Right hindlimb (tissue), 1 donor: ENCODE results near the gene MEOX1.

Experiments
- DNase-seq: peaks from one replicate; pipeline ENCODE4 v3.0.0-alpha.2; 2018

Gene MEOX1

GRCh38 chr17:43652124-43652480 lies 9.6 kb downstream of the MEOX1 start:
- peak; percentile 16 for DNase-seq

DNA sequence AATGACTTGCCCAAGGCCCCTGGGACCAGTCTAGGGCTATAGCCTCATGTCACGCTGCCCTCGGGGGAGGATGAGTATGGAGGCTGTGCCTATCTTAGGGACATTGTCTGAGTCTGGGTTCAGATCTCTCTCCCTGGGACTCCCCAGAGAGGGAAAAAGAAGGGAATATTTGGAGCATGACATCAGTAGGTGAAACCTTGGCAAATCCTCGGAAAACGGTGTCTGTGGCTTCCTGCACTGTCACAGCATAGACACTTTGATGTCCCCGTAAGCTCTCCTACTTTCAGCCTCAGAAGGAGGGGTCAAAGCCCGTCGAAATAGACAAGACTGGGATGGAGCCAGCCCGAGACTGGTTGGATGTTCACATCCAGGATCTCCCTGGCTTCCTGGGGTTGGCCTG lies 11.3 kb downstream of the MEOX1 start:
- DNase-seq, result no peak

DNA sequence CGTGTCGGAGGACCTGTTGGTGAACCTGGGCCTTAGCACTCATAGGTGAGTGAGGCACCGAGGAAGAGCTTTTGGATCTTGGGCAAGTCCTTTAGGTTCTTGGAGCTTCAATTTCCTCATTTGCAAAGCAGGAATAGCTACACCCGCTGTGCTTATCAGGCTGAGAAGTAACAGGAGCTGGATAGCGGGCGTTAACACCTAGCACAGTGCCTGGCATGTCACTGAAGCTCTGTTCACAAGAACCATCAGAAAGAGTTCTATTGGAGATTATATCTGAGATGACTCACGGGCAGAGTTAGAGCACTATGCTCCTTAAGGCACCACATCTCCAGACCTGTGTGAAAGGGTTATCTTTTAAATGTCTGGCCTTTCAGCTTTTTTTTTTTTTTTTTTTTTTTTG lies 12.8 kb downstream of the MEOX1 start:
- no peak for DNase-seq

DNA sequence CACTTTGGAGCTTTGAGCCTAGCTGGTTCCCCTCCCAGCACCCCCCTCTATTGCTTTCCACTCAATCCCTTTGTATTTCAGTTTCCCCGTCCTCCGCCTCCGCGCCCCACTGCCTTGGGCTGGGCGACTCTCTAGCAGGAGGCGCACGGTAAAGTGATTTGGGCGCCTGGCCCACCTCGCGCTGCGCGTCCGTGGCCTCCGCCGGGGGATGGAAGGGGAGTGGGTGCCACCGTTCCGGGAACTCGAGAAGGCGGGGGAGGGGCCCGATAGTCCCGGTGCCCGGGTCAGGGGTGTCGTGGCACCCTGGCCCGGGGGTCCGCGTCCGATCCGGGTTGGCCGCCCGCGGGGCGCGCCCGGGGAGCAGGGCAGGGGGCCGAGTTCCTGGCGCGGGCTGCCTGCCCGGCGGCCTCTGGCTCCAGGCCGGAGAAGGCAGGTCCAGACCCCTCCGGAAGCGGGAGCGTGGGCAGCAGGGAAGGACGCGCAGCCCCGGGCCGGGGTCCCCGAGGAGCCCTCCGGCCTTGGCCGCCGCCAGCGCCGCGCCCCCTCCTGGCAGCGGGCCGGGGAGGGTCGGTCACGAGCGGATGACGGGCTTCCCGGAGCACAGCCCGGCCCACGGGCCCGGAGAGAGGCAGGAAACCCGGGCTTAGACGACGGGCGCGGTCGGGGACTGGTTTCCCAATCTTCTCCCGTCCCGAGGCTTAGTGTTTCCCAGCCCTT lies 15.8 kb downstream of the MEOX1 start:
- peak; percentile 91 for DNase-seq

GRCh38 chr17:43645450-43645764 lies 16.3 kb downstream of the MEOX1 start:
- no peak for DNase-seq

DNA sequence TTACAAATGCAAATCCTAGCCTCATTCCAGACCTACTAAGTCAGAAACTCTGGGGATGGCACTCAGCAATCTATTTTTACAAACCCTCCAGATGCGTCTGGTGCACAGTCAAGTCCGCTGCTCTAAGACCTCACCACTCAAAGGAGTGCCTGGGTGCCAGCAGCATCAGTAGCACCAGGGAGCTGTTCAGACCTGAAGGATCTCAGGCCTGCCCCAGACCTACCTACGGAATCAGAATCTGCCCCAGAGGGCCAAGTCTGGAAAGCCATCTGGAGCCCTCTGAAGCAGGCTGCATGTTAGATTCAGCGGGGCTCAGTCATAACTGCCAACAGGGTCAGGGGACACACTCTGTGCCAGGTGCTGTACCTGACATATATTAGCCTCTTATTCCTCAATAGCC lies 17.6 kb downstream of the MEOX1 start:
- no peak for DNase-seq

- no peak for DNase-seq
Measured at GRCh38 chr17:43641416-43641815, 20.3 kb downstream of the MEOX1 start.

GRCh38 chr17:43640491-43641252 lies 21.1 kb downstream of the MEOX1 start:
- no peak for DNase-seq

DNA sequence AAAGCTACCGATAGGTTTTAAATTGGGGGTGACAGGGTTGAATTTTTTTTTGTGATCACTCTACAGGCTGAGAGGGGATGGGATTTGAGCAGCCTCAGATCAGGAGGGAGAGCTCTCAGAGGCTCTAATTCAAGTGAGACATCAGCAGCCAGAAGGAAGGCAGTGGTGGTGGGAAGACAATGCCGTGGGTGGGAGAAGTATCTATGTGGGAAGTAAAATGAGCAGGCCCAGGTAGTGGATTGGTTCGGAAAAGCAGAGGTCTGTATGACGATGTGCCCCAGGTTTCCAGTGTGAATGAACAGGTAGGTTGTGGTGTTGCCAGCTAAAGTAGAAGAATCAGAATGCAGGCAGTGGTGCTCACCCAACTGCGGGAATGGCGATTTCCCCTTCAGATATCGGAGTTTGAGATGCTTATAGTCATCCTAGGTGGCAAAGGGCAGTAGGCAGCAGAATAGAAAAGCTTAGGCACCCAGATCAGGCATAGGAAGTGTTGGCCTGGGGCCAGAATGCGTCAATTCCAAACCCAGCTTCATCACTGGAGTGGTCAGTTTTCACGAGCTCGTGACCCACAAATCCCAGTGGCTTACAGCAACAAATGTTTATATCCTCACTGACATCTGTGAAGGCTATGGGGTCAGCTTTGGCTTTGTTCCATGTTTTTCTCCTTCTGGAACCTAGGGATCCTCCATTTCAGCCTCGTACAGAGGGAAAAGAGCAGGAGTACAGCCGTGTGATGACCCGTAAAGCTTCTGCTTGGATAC lies 24.0 kb downstream of the MEOX1 start:
- no peak for DNase-seq

- no peak for DNase-seq
Measured at GRCh38 chr17:43636426-43636825, 25.3 kb downstream of the MEOX1 start.

DNA sequence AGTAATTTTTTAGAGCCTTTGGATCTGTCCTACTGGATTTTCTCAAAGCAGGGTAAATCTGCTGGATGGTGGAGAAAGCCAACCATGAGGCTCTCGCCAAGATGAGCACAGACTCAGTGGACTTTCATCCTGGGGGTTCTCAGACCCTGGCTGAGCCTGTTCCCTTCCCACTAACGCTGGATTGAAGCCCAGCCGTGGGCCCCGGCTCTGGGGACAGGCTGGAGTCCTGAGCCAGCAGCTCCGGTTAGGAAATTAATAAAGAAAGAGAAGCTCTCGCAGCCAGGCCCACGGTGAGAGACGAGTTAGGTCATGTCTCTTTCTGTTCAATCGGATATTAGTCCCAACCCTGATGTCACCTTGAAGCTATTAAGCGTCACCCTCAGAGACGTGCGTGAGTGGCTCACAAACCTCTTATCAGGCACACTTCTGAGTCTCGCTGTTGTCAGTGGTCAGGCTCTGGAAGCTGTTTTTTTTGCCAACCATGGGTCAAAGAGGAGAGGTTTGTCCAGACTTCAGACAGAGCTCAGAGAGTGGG lies 27.1 kb downstream of the MEOX1 start:
- DNase-seq, result peak; percentile 79

GRCh38 chr17:43632221-43632620 lies 29.5 kb downstream of the MEOX1 start:
- DNase-seq, result no peak

GRCh38 chr17:43631429-43631828 lies 30.3 kb downstream of the MEOX1 start:
- DNase-seq, result no peak

DNA sequence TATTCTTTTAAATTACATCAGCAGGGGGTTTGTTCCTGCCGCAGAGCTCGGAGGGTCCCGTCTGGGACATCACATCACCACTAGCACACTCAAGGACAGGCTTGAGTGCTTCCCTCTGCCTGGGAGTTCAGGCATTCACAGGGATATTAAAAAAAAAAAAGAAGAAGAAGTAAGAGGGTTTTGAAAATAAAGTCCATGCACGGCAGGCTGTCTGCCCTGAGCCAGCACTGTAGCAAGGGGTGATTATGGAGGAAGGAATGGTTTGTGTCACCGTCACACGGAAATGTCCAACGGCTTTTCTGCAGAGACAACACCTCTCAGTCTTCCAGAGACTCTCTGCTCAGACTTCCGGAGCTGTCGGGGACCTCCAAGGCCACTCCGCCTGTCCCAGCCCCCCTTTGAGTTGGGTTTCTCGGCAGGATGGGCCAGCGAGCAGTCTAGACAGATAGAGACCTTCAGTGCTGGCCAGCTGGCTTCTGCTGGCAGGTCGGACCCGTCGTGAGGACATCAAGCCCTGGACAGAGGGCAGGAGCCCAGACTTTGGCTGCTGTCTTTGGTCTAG lies 33.6 kb downstream of the MEOX1 start:
- DNase-seq, result no peak

- no peak for DNase-seq
Measured at GRCh38 chr17:43627653-43628052, 34.1 kb downstream of the MEOX1 start.

DNA sequence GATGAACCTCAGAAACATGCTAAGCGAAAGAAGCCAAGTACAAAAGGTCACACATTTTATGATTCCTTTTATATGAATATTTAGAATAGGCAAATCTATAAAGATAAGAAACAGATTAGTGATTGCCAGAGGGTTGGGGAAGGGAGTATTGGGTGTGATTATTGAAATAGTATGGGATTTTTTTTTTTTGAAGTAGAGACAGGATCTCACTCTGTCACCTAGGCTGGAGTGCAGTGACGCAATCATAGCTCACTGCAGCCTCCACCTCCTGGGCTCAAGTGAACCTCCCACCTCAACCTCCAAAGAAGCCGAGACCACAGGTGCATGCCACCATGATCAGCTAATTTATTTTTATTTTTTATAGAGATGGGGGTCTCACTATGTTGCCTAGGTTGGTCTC lies 35.7 kb downstream of the MEOX1 start:
- DNase-seq, result no peak

GRCh38 chr17:43625606-43626005 lies 36.1 kb downstream of the MEOX1 start:
- DNase-seq, result no peak

DNA sequence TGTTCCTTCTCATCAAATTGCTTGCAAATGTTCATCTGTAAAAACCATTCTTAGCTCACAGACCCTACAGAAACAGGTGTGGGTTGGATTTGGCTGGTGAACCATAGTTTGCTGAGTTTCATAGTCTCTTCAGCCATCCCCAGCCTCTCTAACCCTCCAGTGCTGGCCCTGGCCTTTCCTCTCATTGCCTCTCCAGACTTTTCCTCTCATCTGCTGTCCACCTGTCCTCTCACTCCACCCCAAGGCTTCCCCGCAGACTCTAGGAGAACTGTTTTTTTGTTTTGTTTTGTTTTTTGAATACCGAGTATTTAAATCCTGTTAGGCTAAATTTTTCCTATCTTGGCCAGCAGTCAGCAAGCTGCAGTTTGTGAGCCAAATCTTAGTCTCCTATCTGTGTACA lies 41.1 kb downstream of the MEOX1 start:
- DNase-seq, result peak; percentile 65

DNA sequence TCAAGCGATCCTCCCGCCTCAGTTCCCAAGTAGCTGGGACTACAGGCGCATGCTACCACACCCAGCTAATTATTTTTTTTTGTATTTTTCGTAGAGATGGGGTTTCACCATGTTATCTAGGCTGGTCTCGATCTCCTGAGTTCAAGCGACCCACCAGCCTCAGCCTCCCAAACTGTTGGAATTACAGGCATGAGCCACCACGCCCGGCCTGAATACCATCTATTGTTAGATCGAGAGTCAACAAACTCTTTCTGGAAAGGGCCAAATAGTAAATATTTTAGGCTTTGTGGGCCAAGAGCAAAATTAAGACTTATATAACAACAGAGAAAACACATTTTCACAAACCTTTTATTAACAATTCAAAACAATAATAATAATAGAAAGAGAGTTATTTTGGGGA lies 41.6 kb downstream of the MEOX1 start:
- no peak for DNase-seq

GRCh38 chr17:43619705-43620104 lies 42.0 kb downstream of the MEOX1 start:
- no peak for DNase-seq

DNA sequence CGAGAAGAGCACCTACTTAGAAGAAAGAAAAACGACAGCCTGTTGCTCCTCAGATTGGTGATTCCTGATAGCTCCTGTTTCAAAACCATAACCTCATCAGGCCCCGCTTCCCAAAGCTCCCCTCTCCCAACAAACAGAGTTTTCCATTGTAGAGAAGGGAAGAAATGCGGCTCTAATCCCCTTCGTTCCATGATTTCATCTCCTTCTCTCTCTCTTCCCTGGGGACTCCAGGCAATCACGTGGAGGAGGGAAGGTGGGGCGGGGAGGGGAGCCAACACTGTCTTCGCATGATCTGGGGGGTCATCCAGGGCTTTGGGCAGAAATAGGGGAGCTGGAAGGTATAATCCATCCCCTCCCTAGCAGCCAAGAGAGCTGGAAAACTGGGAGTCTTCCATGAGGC lies 43.4 kb downstream of the MEOX1 start:
- no peak for DNase-seq

- no peak for DNase-seq
Measured at GRCh38 chr17:43616852-43617251, 44.9 kb downstream of the MEOX1 start.

GRCh38 chr17:43616421-43616820 lies 45.3 kb downstream of the MEOX1 start:
- DNase-seq, result peak; percentile 59

- no peak for DNase-seq
Measured at GRCh38 chr17:43616029-43616351, 45.7 kb downstream of the MEOX1 start.
